Hematopoietic multipotent progenitor cell treated with erythropoietin and hydrocortisone succinate and interleukin-3 and kit ligand, for 15 days (in vitro differentiated cells): ENCODE results near the gene CARS1.

Source experiments
- DNase-seq: peaks from one replicate; pipeline ENCODE4 v3.0.0-alpha.2; 2015; ENCODE audit warnings: low spot score

CARS1 gene

DNA sequence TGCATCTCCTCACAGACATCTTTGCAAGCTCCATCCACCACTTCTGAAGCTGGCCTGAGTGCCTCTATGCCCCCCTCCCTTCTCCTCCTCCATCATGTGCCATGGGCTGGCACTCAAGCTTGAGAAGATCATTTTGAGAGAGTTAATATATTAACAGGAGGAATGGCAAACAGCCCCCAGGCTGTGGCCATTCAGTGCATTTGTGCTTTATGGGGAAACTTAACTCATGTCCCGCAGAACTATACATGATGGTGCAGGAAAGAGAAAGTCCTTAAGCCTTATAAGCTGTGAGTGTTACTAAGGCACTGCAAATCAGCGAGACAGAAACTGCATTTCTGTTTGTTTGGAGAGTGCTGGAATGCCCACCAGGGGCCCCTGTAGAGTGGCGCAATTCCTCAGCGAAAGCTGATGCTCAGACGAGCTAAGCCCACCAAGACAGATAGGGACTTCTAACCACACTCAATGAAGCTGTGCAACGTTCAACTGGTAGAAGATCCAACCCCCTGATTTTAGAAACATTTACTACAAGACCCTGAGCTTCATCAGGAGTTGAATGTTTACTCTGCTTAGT is 101.2 kb downstream of the CARS1 start:
- DNase-seq, result no peak

DNA sequence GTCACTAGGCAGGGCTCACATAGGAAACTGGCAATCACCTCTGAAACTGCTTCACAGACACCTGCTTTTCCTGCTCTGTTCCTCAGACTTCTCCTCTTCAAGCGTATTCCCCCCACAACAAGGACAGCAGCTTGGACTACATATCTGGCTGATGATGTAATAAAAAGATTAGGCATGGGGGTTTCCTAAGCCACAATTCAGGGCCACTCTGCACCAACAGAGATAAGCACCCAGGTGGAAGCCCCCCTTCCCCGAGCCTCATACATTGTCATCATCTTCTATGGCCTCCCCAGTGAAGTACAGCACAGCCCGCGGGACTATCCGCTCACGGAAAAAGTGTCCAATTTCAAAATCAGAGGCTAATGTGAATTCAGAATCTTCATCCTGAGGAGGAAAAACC is 103.0 kb downstream of the CARS1 start:
- no peak for DNase-seq

DNA sequence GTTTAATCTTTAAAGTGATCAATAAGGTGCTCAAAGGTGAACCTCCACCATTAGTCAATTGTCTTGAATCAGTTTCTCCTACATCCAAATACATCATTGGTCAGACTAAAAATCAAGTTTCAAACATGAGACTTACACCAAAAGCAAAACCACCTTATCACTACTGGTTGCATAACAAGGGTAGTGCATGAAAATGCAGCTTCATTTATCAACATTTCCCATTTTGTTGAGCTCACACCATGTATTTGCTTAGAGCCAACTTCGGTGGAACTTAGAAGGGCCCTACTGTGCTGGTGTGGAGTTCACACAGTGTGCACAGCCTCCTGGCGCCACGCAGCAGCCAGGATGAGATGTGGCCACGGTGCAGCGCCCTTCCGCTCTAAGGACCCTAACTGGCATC is 104.9 kb downstream of the CARS1 start:
- DNase-seq, result no peak

DNA sequence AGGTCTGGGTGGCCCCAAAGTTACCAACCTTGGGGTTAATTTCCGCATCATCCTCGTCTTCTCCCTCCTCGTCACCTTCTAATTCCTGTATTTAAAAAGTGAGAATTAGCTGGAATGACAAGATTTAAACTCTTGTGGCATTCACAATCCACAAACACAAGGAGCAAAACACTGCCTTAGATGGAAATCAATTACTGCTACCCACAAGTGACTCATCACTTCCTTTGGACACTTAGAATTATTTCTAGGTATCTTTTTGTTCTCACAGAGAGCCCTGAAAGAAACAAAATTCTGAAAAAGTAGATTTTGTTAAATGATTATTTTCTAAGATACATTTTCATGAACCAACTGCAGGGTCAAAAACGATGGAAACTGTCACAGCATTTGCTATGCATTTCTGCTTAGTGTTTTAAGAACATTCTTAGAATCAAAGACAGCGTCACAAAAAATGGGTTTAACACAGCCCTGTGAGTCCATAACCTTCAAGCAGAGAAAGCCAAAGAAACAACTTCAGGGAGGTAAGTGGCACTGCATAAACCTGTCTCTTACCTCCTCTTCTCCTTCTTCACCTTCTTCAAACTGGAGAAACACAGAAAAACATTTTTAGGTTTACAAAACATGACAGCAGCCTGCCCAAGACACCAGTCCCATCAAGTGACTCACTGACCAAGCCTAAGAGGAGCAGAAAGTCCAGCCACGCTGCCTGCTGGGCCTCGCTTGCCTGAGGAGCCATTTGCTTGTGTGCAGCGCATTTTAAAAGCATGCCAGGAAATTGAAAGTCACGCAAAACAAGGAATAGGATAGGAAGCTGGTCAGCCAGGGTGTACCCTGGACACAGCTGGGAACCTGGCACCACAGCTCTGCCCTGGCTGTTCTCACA is 105.8 kb downstream of the CARS1 start:
- no peak for DNase-seq
